H9 (cell line): Measurements from ENCODE around the gene TSPAN32. TPM values are rescaled to one million over a fixed set of nuclear protein-coding genes. Genes with fewer than 3 reads are reported as not detected.

ENCODE experiments used
- DNase-seq: peaks from one replicate; pipeline ENCODE4 v3.0.0-alpha.2; 2017
- H2AFZ ChIP-seq: one replicate; pipeline ENCODE4 v1.6.1; 2013; ENCODE audit warnings: mild to moderate bottlenecking, low read length, control low read depth, moderate library complexity
- H2AK5ac ChIP-seq: 2 replicates; pipeline ENCODE4 v1.6.1; 2013; ENCODE audit warnings: low read length, control low read depth, mixed read lengths; ENCODE audit not compliant: insufficient read length
- H2BK120ac ChIP-seq: one replicate; pipeline ENCODE4 v1.6.1; 2013; ENCODE audit warnings: low read depth, mild to moderate bottlenecking, low read length, control low read depth, inconsistent platforms; ENCODE audit not compliant: poor library complexity, severe bottlenecking
- H2BK12ac ChIP-seq: 2 replicates; pipeline ENCODE4 v1.6.1; 2013; ENCODE audit warnings: low read length, control low read depth, mixed read lengths, low read depth; ENCODE audit not compliant: insufficient read length
- H2BK15ac ChIP-seq: 2 replicates; pipeline ENCODE4 v1.6.1; 2013; ENCODE audit warnings: low read depth, low read length, control low read depth
- H2BK20ac ChIP-seq: one replicate; pipeline ENCODE4 v1.6.1; 2013; ENCODE audit warnings: low read depth, mild to moderate bottlenecking, low read length, control low read depth, inconsistent platforms; ENCODE audit not compliant: poor library complexity, severe bottlenecking
- H2BK5ac ChIP-seq: 2 replicates; pipeline ENCODE4 v1.6.1; 2013; ENCODE audit warnings: low read length, control low read depth, mixed read lengths; ENCODE audit not compliant: insufficient read length
- H3K14ac ChIP-seq: 2 replicates; pipeline ENCODE4 v1.6.1; 2013; ENCODE audit warnings: low read length, control low read depth; ENCODE audit not compliant: insufficient read depth
- H3K18ac ChIP-seq: 2 replicates; pipeline ENCODE4 v1.6.1; 2013; ENCODE audit warnings: low read depth, mild to moderate bottlenecking, mixed read lengths, low read length, control low read depth; ENCODE audit not compliant: insufficient read length
- H3K23ac ChIP-seq: 2 replicates; pipeline ENCODE4 v1.6.1; 2013; ENCODE audit warnings: low read length, control low read depth, mixed read lengths, low read depth; ENCODE audit not compliant: insufficient read length
- H3K23me2 ChIP-seq: 2 replicates; pipeline ENCODE4 v1.6.1; 2013; ENCODE audit warnings: low read depth, mild to moderate bottlenecking, mixed read lengths, low read length, control low read depth; ENCODE audit not compliant: insufficient read length, poor library complexity, severe bottlenecking
- H3K27ac ChIP-seq: 2 replicates; pipeline ENCODE4 v1.5.1; 2013; ENCODE audit warnings: low read length, control low read depth, mixed read lengths, low read depth; ENCODE audit not compliant: insufficient read length
- H3K27me3 ChIP-seq: 2 replicates; pipeline ENCODE4 v1.6.1; 2013; ENCODE audit warnings: low read length, control low read depth, inconsistent platforms; ENCODE audit not compliant: insufficient read depth
- H3K4ac ChIP-seq: 2 replicates; pipeline ENCODE4 v1.6.1; 2013; ENCODE audit warnings: low read depth, mild to moderate bottlenecking, control low read depth, inconsistent platforms, low read length, moderate library complexity
- H3K4me1 ChIP-seq: 2 replicates; pipeline ENCODE4 v1.6.1; 2013; ENCODE audit warnings: low read length, control low read depth, inconsistent platforms; ENCODE audit not compliant: insufficient read depth
- H3K4me2 ChIP-seq: 2 replicates; pipeline ENCODE4 v1.6.1; 2013; ENCODE audit warnings: low read length, control low read depth, mixed read lengths; ENCODE audit not compliant: insufficient read length, insufficient read depth
- H3K56ac ChIP-seq: 2 replicates; pipeline ENCODE4 v1.6.1; 2013; ENCODE audit warnings: low read depth, mild to moderate bottlenecking, mixed read lengths, low read length, control low read depth; ENCODE audit not compliant: insufficient read length
- H3K79me1 ChIP-seq: 2 replicates; pipeline ENCODE4 v1.6.1; 2013; ENCODE audit warnings: low read depth, mild to moderate bottlenecking, moderate library complexity, low read length, control low read depth, inconsistent platforms; ENCODE audit not compliant: insufficient read depth, poor library complexity, severe bottlenecking
- H3K79me2 ChIP-seq: 2 replicates; pipeline ENCODE4 v1.6.1; 2013; ENCODE audit warnings: low read length, control low read depth, inconsistent platforms; ENCODE audit not compliant: insufficient read depth
- H3K9ac ChIP-seq: 2 replicates; pipeline ENCODE4 v1.6.1; 2013; ENCODE audit warnings: low read length, control low read depth, mixed read lengths; ENCODE audit not compliant: insufficient read length; ENCODE audit errors: extremely low read depth
- H3K9me3 ChIP-seq: one replicate; pipeline ENCODE4 v1.6.1; 2013; ENCODE audit warnings: low read depth, low read length, inconsistent platforms; ENCODE audit not compliant: control insufficient read depth
- H3T11ph ChIP-seq: one replicate; pipeline ENCODE4 v1.6.1; 2013; ENCODE audit warnings: mild to moderate bottlenecking, low read length, control low read depth, inconsistent platforms
- H4K20me1 ChIP-seq: one replicate; pipeline ENCODE4 v1.6.1; 2013; ENCODE audit not compliant: control insufficient read depth, insufficient read length, insufficient read depth
- H4K5ac ChIP-seq: 2 replicates; pipeline ENCODE4 v1.6.1; 2013; ENCODE audit warnings: low read depth, mild to moderate bottlenecking, mixed read lengths, low read length, control low read depth; ENCODE audit not compliant: insufficient read length
- H4K8ac ChIP-seq: replicated peaks from 2 replicates; pipeline ENCODE4 v1.6.1; 2013; ENCODE audit warnings: low read length, control low read depth, mixed read lengths, low read depth; ENCODE audit not compliant: insufficient read length
- H4K91ac ChIP-seq: 2 replicates; pipeline ENCODE4 v1.6.1; 2013; ENCODE audit warnings: low read depth, mild to moderate bottlenecking, moderate library complexity, mixed read lengths, low read length, control low read depth; ENCODE audit not compliant: insufficient read length
- H3K27ac Mint-ChIP-seq, 3 experiments: 2 replicates in 2 of 3; 3 replicates in 1 of 3; pipeline ENCODE4 v1.8.0; 2020 to 2021; ENCODE audit warnings: mixed read lengths in 3 of 3, mild to moderate bottlenecking in 1 of 3, moderate library complexity in 1 of 3
- H3K27me3 Mint-ChIP-seq: 2 replicates; pipeline ENCODE4 v1.8.0; 2021; ENCODE audit warnings: low read depth, mild to moderate bottlenecking, moderate library complexity, mixed read lengths
- H3K36me3 Mint-ChIP-seq, 3 experiments: 2 replicates in 2 of 3; 3 replicates in 1 of 3; pipeline ENCODE4 v1.8.0; 2020 to 2021; ENCODE audit warnings: low read depth in 3 of 3, mixed read lengths in 3 of 3; ENCODE audit not compliant: insufficient read depth in 1 of 3
- H3K4me1 Mint-ChIP-seq, 2 experiments: 2 replicates each; pipeline ENCODE4 v1.8.0; 2020; ENCODE audit warnings: mixed read lengths in 2 of 2
- H3K4me3 Mint-ChIP-seq, 2 experiments: 2 replicates in 1 of 2; 3 replicates in 1 of 2; pipeline ENCODE4 v1.8.0; 2020 to 2021; ENCODE audit warnings: mild to moderate bottlenecking in 2 of 2, mixed read lengths in 2 of 2, moderate library complexity in 1 of 2
- H3K9me3 Mint-ChIP-seq, 2 experiments: 2 replicates in 1 of 2; 3 replicates in 1 of 2; pipeline ENCODE4 v1.8.0; 2020; ENCODE audit warnings: mild to moderate bottlenecking in 2 of 2, mixed read lengths in 2 of 2, moderate library complexity in 1 of 2
- CTCF ChIP-seq: fragments of 200-600 bp; sonication (generic); conservative IDR thresholded peaks from 3 replicates; pipeline ENCODE4 v1.8.0; 2021; ENCODE audit warnings: antibody characterized with exemption, mild to moderate bottlenecking
- WGBS: extraction: QIAGEN DNeasy Blood & Tissue Kit; methylation state at CpG from one replicate; pipeline ENCODE4 v1.1.7; 2013; ENCODE audit warnings: missing lambda C conversion rate, low lambda C conversion rate, mixed read lengths; ENCODE audit not compliant: insufficient read length; ENCODE audit errors: extremely low coverage; 5-methylcytosine and 5-hydroxymethylcytosine counted together
- total RNA-seq: library from RNA; stranded (reverse); gene quantifications from 2 replicates; pipeline ENCODE4 v1.2.1, GENCODE V29; 2021

Gene TSPAN32
- total RNA-seq, 1 experiment from 2014 or later = not detected

GRCh38 chr11:2313051-2313951 is 11.5 kb downstream of the TSPAN32 start:
- H4K8ac ChIP-seq = no peak overlapping the region
- DNase-seq = no peak
- H3K4me3 Mint-ChIP-seq = no peak overlapping the region
- no peaks in the 10 kb centered on the region for H3K4me1 ChIP-seq
- H3K27me3 ChIP-seq = no peaks in the 10 kb centered on the region
- no peaks in the 10 kb centered on the region for H3K79me1 ChIP-seq
- no peaks in the 10 kb centered on the region for H3K79me2 ChIP-seq
- no peaks in the 10 kb centered on the region for H3K9me3 ChIP-seq
- no peak overlapping the region for H2BK15ac ChIP-seq
- no peak overlapping the region for H4K5ac ChIP-seq
- H2BK120ac ChIP-seq = no peak overlapping the region
- H3T11ph ChIP-seq = no peak overlapping the region
- H3K27ac Mint-ChIP-seq = no peak overlapping the region
- H3K36me3 Mint-ChIP-seq = no peaks in the 10 kb centered on the region
- H3K23me2 ChIP-seq = no peaks in the 10 kb centered on the region
- H3K9ac ChIP-seq = no peak overlapping the region
- peaks cover 13% of the 10 kb centered on the region for H3K27me3 Mint-ChIP-seq
- no peak overlapping the region for H4K91ac ChIP-seq
- no peak overlapping the region; the same call in 1 of the 2 replicates for H3K14ac ChIP-seq
- H3K27ac ChIP-seq = no peak overlapping the region
- H3K18ac ChIP-seq = no peak overlapping the region
- H3K23ac ChIP-seq = no peak overlapping the region
- H3K4ac ChIP-seq = no peak overlapping the region
- H2BK12ac ChIP-seq = no peak overlapping the region
- no peaks in the 10 kb centered on the region for H4K20me1 ChIP-seq
- no CpG with 5 or more reads among the region's 34 CpGs for WGBS
- no peak for TF ChIP-seq CTCF
- no peak overlapping the region for H2AFZ ChIP-seq
- no peak overlapping the region for H2AK5ac ChIP-seq
- peaks cover 0 to 3% of the 10 kb centered on the region in 2 experiments; a peak in 1 of 5 replicates for H3K9me3 Mint-ChIP-seq
- no peak overlapping the region for H2BK20ac ChIP-seq
- H3K56ac ChIP-seq = no peak overlapping the region
- H2BK5ac ChIP-seq = no peak overlapping the region
- H3K4me1 Mint-ChIP-seq = no peaks in the 10 kb centered on the region
- no peak overlapping the region for H3K4me2 ChIP-seq
